K562 (cell line): ENCODE data around the gene CUX1. TPM values are rescaled to one million over a fixed set of nuclear protein-coding genes. Genes with fewer than 3 reads are reported as not detected.
A peak's percentile ranks its signal among the peaks of the same experiment; 100 is the strongest.

ENCODE experiments used
- ATAC-seq: fragments of 200-7000 bp; cut with Tn5 transposase; 3 replicates; pipeline ENCODE4 v1.9.1; 2020; ENCODE audit warnings: moderate library complexity
- BruUV-seq: library from RNA; stranded (reverse); fragments of 400-500 nt; replicated peaks from 2 replicates; lab custom pipeline; 2021; lab: Mats Ljungman, UMichigan
- CTCF ChIA-PET: fragments of 300-600 bp; formaldehyde crosslinking; extraction: SDS; loops from one replicate; lab custom pipeline; 2021; ENCODE audit warnings: low intra/inter-chr PET ratio; lab: Yijun Ruan, JAX
- POLR2A ChIA-PET: fragments of 300-600, 350-650 bp; sonication (Branson Sonifier 250); formaldehyde crosslinking; extraction: SDS; loops from one replicate; lab custom pipeline; 2021; ENCODE audit warnings: antibody characterized with exemption, inconsistent platforms; lab: Yijun Ruan, JAX
- DNase-seq, 4 experiments: peaks; one replicate each; pipeline versions ENCODE4 v3.0.0 to v3.0.0-alpha.2; 2011 to 2018; ENCODE audit warnings: low spot score in 3 of 4, mixed read lengths in 3 of 4; ENCODE audit errors: extremely low read depth in 1 of 4
- FAIRE-seq: peaks from 2 replicates; lab custom pipeline; 2011; peaks lifted over from hg19 to GRCh38; lab: Jason Lieb, UNC
- H2AFZ ChIP-seq: 2 replicates; pipeline ENCODE4 v1.6.0; 2011; ENCODE audit warnings: low read depth, low read length, control low read depth, inconsistent platforms
- H3K27ac ChIP-seq: fragments of 200-600 bp; 3 replicates; pipeline ENCODE4 v1.8.0; 2011; ENCODE audit warnings: low read depth, mild to moderate bottlenecking, control low read depth, inconsistent platforms, low read length, moderate library complexity, mixed read lengths; ENCODE audit errors: extremely low read depth
- H3K27me3 ChIP-seq, 2 experiments: fragments of 300-600 bp in 1 of 2; 2 replicates in 1 of 2; 3 replicates in 1 of 2; pipeline versions ENCODE4 v1.6.0 to v1.8.0; 2011; ENCODE audit warnings: inconsistent platforms in 2 of 2, low read length in 2 of 2, mild to moderate bottlenecking in 1 of 2, mixed read lengths in 1 of 2, moderate library complexity in 1 of 2; ENCODE audit not compliant: control insufficient read depth in 2 of 2, insufficient read depth in 2 of 2
- H3K36me3 ChIP-seq: fragments of 300-600 bp; 3 replicates; pipeline ENCODE4 v1.8.0; 2011; ENCODE audit warnings: mild to moderate bottlenecking, low read length, inconsistent platforms; ENCODE audit not compliant: control insufficient read depth, insufficient read depth
- H3K4me1 ChIP-seq, 2 experiments: fragments of 200-600 bp in 1 of 2; replicated peaks in 1 of 2; 2 replicates in 1 of 2; 3 replicates in 1 of 2; pipeline versions ENCODE4 v1.5.1 to v1.8.0; 2011; ENCODE audit warnings: inconsistent platforms in 2 of 2, low read length in 2 of 2, mild to moderate bottlenecking in 1 of 2, mixed read lengths in 1 of 2, moderate library complexity in 1 of 2; ENCODE audit not compliant: control insufficient read depth in 2 of 2, insufficient read depth in 2 of 2
- H3K4me2 ChIP-seq: 2 replicates; pipeline ENCODE4 v1.6.1; 2011; ENCODE audit warnings: low read length, control low read depth, inconsistent platforms, mixed read lengths; ENCODE audit not compliant: insufficient read depth
- H3K4me3 ChIP-seq: fragments of 200-600 bp; sonication (generic), shearing (Covaris generic); 2 replicates; pipeline ENCODE4 v1.5.1; 2016; ENCODE audit warnings: control low read depth, inconsistent platforms
- H3K79me2 ChIP-seq: fragments of 200-600 bp; 3 replicates; pipeline ENCODE4 v1.8.0; 2011; ENCODE audit warnings: low read length, inconsistent platforms; ENCODE audit not compliant: control insufficient read depth, insufficient read depth
- H3K9ac ChIP-seq, 2 experiments: 2 replicates each; pipeline versions ENCODE4 v1.6.0 to v1.6.1; 2011; ENCODE audit warnings: low read depth in 2 of 2, low read length in 2 of 2, control low read depth in 1 of 2, inconsistent platforms in 1 of 2, mild to moderate bottlenecking in 1 of 2, mixed read lengths in 1 of 2; ENCODE audit not compliant: insufficient read depth in 1 of 2
- H3K9me1 ChIP-seq: one replicate; pipeline ENCODE4 v1.6.0; 2011; ENCODE audit warnings: inconsistent platforms, mild to moderate bottlenecking, low read length, moderate library complexity; ENCODE audit not compliant: control insufficient read depth, insufficient read depth
- H3K9me3 ChIP-seq: replicated peaks from 2 replicates; pipeline ENCODE4 v1.5.1; 2011; ENCODE audit warnings: low read depth, low read length, inconsistent platforms; ENCODE audit not compliant: control insufficient read depth, insufficient read depth
- H4K20me1 ChIP-seq: replicated peaks from 2 replicates; pipeline ENCODE4 v1.6.1; 2011; ENCODE audit warnings: low read length, inconsistent platforms, mixed read lengths; ENCODE audit not compliant: control insufficient read depth, insufficient read depth
- FOXO4 ChIP-seq: fragments of 450-650 bp; formaldehyde crosslinking; IDR thresholded peaks from 2 replicates; pipeline ENCODE4 v1.4.0; 2020; ENCODE audit warnings: mild to moderate bottlenecking, moderate library complexity
- HNRNPUL1 ChIP-seq: fragments of 200-400 bp; formaldehyde crosslinking; IDR thresholded peaks from 2 replicates; pipeline ENCODE4 v1.6.1; 2017; ENCODE audit warnings: low read length
- POLR2G ChIP-seq: fragments of 200-400 bp; formaldehyde crosslinking; IDR thresholded peaks from 2 replicates; pipeline ENCODE4 v1.6.1; 2017; ENCODE audit warnings: low read depth, mild to moderate bottlenecking, antibody characterized with exemption, low read length, moderate library complexity
- RUNX1 ChIP-seq: sonication (generic); IDR thresholded peaks from 2 replicates; pipeline ENCODE4 v1.6.1; 2016; ENCODE audit warnings: antibody characterized with exemption, low read depth
- SRF ChIP-seq, 2 experiments: fragments of 250-450, 450-650 bp in 1 of 2; sonication (Bioruptor Pico) in 1 of 2; sonication (generic) in 1 of 2; formaldehyde crosslinking; IDR thresholded peaks; 2 replicates each; pipeline versions ENCODE4 v1.5.0 to v1.5.1; 2020 to 2022; ENCODE audit warnings: mild to moderate bottlenecking in 1 of 2, missing genetic modification reagents in 1 of 2
- TRIM25 ChIP-seq: fragments of 450-650 bp; IDR thresholded peaks from 2 replicates; pipeline ENCODE4 v1.7.0; 2016; ENCODE audit warnings: borderline replicate concordance
- ZBTB11 ChIP-seq, 3 experiments: fragments of 200-800 bp in 1 of 3; fragments of 250-450 bp in 1 of 3; fragments of 450-650 bp in 1 of 3; sonication (Bioruptor Pico) in 1 of 3; sonication (Bioruptor generic) in 1 of 3; formaldehyde crosslinking in 1 of 3; IDR thresholded peaks; 2 replicates each; pipeline versions ENCODE4 v1.6.1 to v1.8.0; 2016 to 2022; ENCODE audit warnings: mild to moderate bottlenecking in 2 of 3, missing genetic modification characterization in 2 of 3, missing compliant biosample characterization in 1 of 3, moderate library complexity in 1 of 3
- WGBS: fragments of 100-300 bp; shearing (Covaris generic); methylation state at CpG from one replicate; pipeline ENCODE4 v1.1.6; 2016; ENCODE audit warnings: low coverage, mixed read lengths; ENCODE audit not compliant: insufficient coverage; ENCODE audit errors: missing lambda C conversion rate; 5-methylcytosine and 5-hydroxymethylcytosine counted together
- in situ Hi-C: fragments of 300-500 bp; cut with MboI; formaldehyde crosslinking; loops from 4 replicates; pipeline ENCODE4 v1.15.0; 2018; ENCODE audit warnings: inconsistent platforms, mixed read lengths
- intact Hi-C: fragments of 100-400 bp; cut with micrococcal nuclease; formaldehyde crosslinking; loops from 2 replicates; pipeline ENCODE4 v1.14.2; 2022
- polyA plus RNA-seq, 8 experiments: library from polyadenylated mRNA; depleted of rRNA in 4 of 8; stranded (reverse) in 5 of 8; unstranded in 3 of 8; fragments of >200 nt; fragmentation: Nextera tagmentation in 2 of 8; fragmentation: Illumina TruSeq in 1 of 8; extraction: Ambion mirVana in 2 of 8; extraction: Trizol in 1 of 8; gene quantifications; 2 replicates each; pipeline versions ENCODE4 v1.2.1 to v1.2.3, GENCODE V29; 2011 to 2014; ENCODE audit warnings: inconsistent platforms in 1 of 8, missing spikeins in 1 of 8
- total RNA-seq, 7 experiments: library from RNA; depleted of rRNA in 6 of 7; stranded (reverse); fragments of >200 nt in 6 of 7; fragmentation: Illumina TruSeq in 2 of 7; extraction: Trizol in 2 of 7; gene quantifications; 2 replicates each; pipeline versions ENCODE4 v1.2.1 to v1.2.3, GENCODE V29; 2011 to 2021; ENCODE audit warnings: low replicate concordance in 1 of 7

The CUX1 gene
- total and polyA plus RNA-seq, 9 of the 15 experiments (the other 6 are each of a cell fraction or from before 2014, with no cell fraction given) = 3.6 to 55.3 (median 25.2) TPM

DNA sequence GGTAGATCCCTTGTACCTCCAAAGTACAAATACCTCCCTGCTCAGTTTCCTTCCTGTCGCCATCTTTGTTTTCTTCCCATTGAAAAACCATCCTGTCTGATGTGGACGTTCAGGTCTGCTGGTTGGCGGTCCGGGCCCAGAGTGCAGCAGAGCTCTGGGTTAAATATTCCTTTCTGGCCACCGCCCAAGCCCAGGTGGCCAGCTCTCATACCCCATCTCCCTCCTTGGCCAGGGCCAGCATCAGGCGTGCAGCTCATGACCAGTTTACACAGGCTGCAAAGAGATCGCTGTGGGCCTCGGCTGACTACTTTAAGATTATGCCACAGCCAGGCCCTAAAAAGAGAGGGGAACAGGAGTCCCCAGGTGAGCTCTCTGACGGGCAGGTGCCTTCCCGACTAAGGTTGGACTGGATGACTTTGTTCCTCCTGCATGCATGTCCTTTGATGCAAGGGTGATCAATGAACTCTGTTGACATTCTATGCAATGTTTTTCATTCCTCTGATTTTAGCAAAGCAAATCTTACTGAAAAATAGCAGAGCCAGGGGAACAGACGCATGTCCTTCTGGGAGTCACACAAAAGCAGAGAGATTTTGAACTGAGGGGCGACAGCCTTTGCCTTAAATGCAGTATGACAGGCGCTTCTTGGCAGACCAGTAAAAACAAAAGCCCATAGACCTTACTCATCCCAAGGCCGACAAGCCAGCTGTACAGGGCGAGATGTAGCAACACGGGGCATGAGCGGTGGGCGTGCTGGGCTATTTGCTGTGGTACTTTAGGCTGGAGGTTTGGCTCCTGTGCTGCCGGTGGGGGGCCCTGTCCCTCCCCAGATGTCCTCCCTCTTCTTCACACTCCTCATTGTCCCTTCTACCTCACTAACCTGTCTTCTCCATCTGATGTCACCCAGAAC, 435.9 kb downstream of the CUX1 start:
- Histone ChIP-seq H3K4me1 (peaks cover 17 to 18% of the 10 kb centered on the region in 2 experiments), H4K20me1 (peaks cover 5% of the 10 kb centered on the region; the same call in 1 of the 2 replicates), H3K4me2 (peak overlapping the region; percentile 12; the same call in 1 of the 2 replicates), H3K36me3 (peaks cover 4% of the 10 kb centered on the region; the same call in 1 of the 3 replicates), H2AFZ (no peak overlapping the region), H3K9me1 (no peaks in the 10 kb centered on the region), H3K79me2 (no peaks in the 10 kb centered on the region), H3K9ac (peak overlapping the region in 1 of 2 experiments; percentile 24; a peak in 1 of 4 replicates), H3K27ac (no peak overlapping the region), H3K27me3 (no peaks in the 10 kb centered on the region), H3K4me3 (no peak overlapping the region), H3K9me3 (no peaks in the 10 kb centered on the region)
- ChIA-PET CTCF (no interaction called here), POLR2A (interaction anchor here (0.5 to 1.6 kb wide), 10 partner anchors 8 to 720 kb away, joined by 3 to 6 read pairs (median 3); no protein-coding TSS in a partner anchor)
- TF ChIP-seq SRF (CRISPR knock-in tag; IDR thresholded peaks at IDR 0.05) = 0 out of 4 replicates have a peak, but pooled peaks of 1 of the 2 experiments have one; percentile 1
- TF ChIP-seq RUNX1 = 0 out of 2 replicates have a peak, but pooled peaks have one; percentile 14
- TF ChIP-seq POLR2G = 0 out of 2 replicates have a peak, but pooled peaks have one; percentile 39
- no peak for TF ChIP-seq HNRNPUL1
- TF ChIP-seq ZBTB11 (CRISPR knock-in tag; IDR thresholded peaks at IDR 0.05) = no peak
- TF ChIP-seq TRIM25 = no peak
- TF ChIP-seq FOXO4 (CRISPR knock-in tag) = no peak
- DNase-seq (no peak), FAIRE-seq (no peak), ATAC-seq (no peak; the same call in 2 of the 3 replicates)
- 81% methylated on average over 19 of the region's 19 CpGs for WGBS
- in situ Hi-C loops = no loop called here
- BruUV-seq = no TSS peak
- intact Hi-C loops = no loop called here
